Fibroblast of lung (primary cell): ENCODE data around the gene SYNJ2. TPM values are rescaled to one million over a fixed set of nuclear protein-coding genes. Genes with fewer than 3 reads are reported as not detected.

Experiments
- DNase-seq, 2 donors: peaks; one replicate each; pipeline versions ENCODE4 v3.0.0 to v3.0.0-alpha.2; 2010; ENCODE audit warnings: low read depth in 2 of 2
- H2AFZ ChIP-seq: 2 replicates; pipeline ENCODE4 v1.5.1; 2012; ENCODE audit warnings: low read length, control low read depth, inconsistent platforms
- H3K27ac ChIP-seq: 2 replicates; pipeline ENCODE4 v1.5.1; 2011; ENCODE audit warnings: low read length, control low read depth; ENCODE audit not compliant: insufficient read depth
- H3K27me3 ChIP-seq: 2 replicates; pipeline ENCODE4 v1.5.1; 2011; ENCODE audit warnings: mild to moderate bottlenecking, low read length; ENCODE audit not compliant: control insufficient read depth, insufficient read depth
- H3K36me3 ChIP-seq: 2 replicates; pipeline ENCODE4 v1.5.1; 2011; ENCODE audit warnings: low read length; ENCODE audit not compliant: control insufficient read depth, insufficient read depth
- H3K4me1 ChIP-seq: 2 replicates; pipeline ENCODE4 v1.5.1; 2011; ENCODE audit warnings: low read length; ENCODE audit not compliant: control insufficient read depth, insufficient read depth; ENCODE audit errors: extremely low read depth
- H3K4me2 ChIP-seq: 2 replicates; pipeline ENCODE4 v1.5.1; 2011; ENCODE audit warnings: low read length, control low read depth; ENCODE audit not compliant: insufficient read depth; ENCODE audit errors: extremely low read depth
- H3K4me3 ChIP-seq, 4 experiments: fragments of 200-600 bp in 1 of 4; sonication (generic) in 1 of 4; replicated peaks in 1 of 4; 2 replicates each; pipeline ENCODE4 v1.5.1; 2011 to 2016; ENCODE audit warnings: low read length in 4 of 4, low read depth in 3 of 4, mild to moderate bottlenecking in 3 of 4, control low read depth in 2 of 4, inconsistent platforms in 1 of 4, mixed read lengths in 1 of 4; ENCODE audit not compliant: insufficient read depth in 1 of 4; ENCODE audit errors: control extremely low read depth in 1 of 4
- H3K79me2 ChIP-seq: 2 replicates; pipeline ENCODE4 v1.5.1; 2012; ENCODE audit warnings: mild to moderate bottlenecking, low read length, inconsistent platforms; ENCODE audit not compliant: control insufficient read depth, insufficient read depth
- H3K9ac ChIP-seq: 2 replicates; pipeline ENCODE4 v1.5.1; 2011; ENCODE audit warnings: mild to moderate bottlenecking, low read length, control low read depth; ENCODE audit not compliant: insufficient read depth
- H3K9me3 ChIP-seq: 2 replicates; pipeline ENCODE4 v1.5.1; 2012; ENCODE audit warnings: low read depth, low read length; ENCODE audit not compliant: control insufficient read depth, insufficient read depth
- H4K20me1 ChIP-seq: 2 replicates; pipeline ENCODE4 v1.5.1; 2011; ENCODE audit warnings: low read length; ENCODE audit not compliant: control insufficient read depth, insufficient read depth; ENCODE audit errors: extremely low read depth
- CTCF ChIP-seq, 2 donors: IDR thresholded peaks in 1 of 2; conservative IDR thresholded peaks in 1 of 2; 1 replicate in 1 of 2; 2 replicates in 1 of 2; pipeline ENCODE4 v1.5.1; 2011 to 2012; ENCODE audit warnings: low read length in 2 of 2, control low read depth in 1 of 2, inconsistent platforms in 1 of 2, low read depth in 1 of 2, mild to moderate bottlenecking in 1 of 2
- EZH2 ChIP-seq: IDR thresholded peaks from 2 replicates; pipeline ENCODE4 v1.5.1; 2012; ENCODE audit warnings: low read length, control low read depth, mild to moderate bottlenecking; ENCODE audit errors: missing control alignments
- polyA plus RNA-seq, 2 donors: library from polyadenylated mRNA; depleted of rRNA in 1 of 2; stranded (reverse) in 1 of 2; unstranded in 1 of 2; fragments of >200 nt; gene quantifications; 2 replicates each; pipeline ENCODE4 v1.2.1, GENCODE V29; 2011 to 2012; ENCODE audit warnings: missing spikeins in 1 of 2
- total RNA-seq: library from RNA; depleted of rRNA; stranded (reverse); fragments of >200 nt; gene quantifications from 2 replicates; pipeline ENCODE4 v1.2.1, GENCODE V29; 2014

The SYNJ2 gene
- total and polyA plus RNA-seq, 2 donors (not counting 1 experiment from before 2014, with no cell fraction given): 23.5 to 57.3 TPM

- H3K4me2 ChIP-seq: no peak overlapping the region
- H3K9ac ChIP-seq: no peak overlapping the region
- H3K4me3 ChIP-seq: no peak overlapping the region
- H3K9me3 ChIP-seq: no peaks in the 10 kb centered on the region
- H3K27ac ChIP-seq: no peak overlapping the region
- no peaks in the 10 kb centered on the region for H3K27me3 ChIP-seq
- no peaks in the 10 kb centered on the region for H4K20me1 ChIP-seq
- H3K79me2 ChIP-seq: no peaks in the 10 kb centered on the region
- TF ChIP-seq EZH2: no peak
- no peak for TF ChIP-seq CTCF (conservative IDR thresholded peaks at IDR 0.05 in 1 of 2, IDR thresholded peaks at IDR 0.05 in 1 of 2; ENCODE audit: low read depth in 1 of 2, low read length in 2 of 2)
- H3K4me1 ChIP-seq: no peaks in the 10 kb centered on the region
- H3K36me3 ChIP-seq: peaks cover 23% of the 10 kb centered on the region
- no peak for DNase-seq
- no peak overlapping the region for H2AFZ ChIP-seq
Measured at GRCh38 chr6:157942351-157942750, 39.3 kb upstream of the SYNJ2 start.

- H3K79me2 ChIP-seq: no peaks in the 10 kb centered on the region
- H3K27ac ChIP-seq: no peak overlapping the region
- no peaks in the 10 kb centered on the region for H3K27me3 ChIP-seq
- TF ChIP-seq CTCF (conservative IDR thresholded peaks at IDR 0.05 in 1 of 2, IDR thresholded peaks at IDR 0.05 in 1 of 2; ENCODE audit: low read depth in 1 of 2, low read length in 2 of 2): no peak
- no peak for TF ChIP-seq EZH2
- no peak overlapping the region for H3K9ac ChIP-seq
- H3K36me3 ChIP-seq: peaks cover 19% of the 10 kb centered on the region
- H4K20me1 ChIP-seq: no peaks in the 10 kb centered on the region
- DNase-seq: no peak
- H3K4me2 ChIP-seq: no peak overlapping the region
- no peak overlapping the region for H3K4me3 ChIP-seq
- H3K9me3 ChIP-seq: no peaks in the 10 kb centered on the region
- no peaks in the 10 kb centered on the region for H3K4me1 ChIP-seq
- H2AFZ ChIP-seq: no peak overlapping the region
Measured at GRCh38 chr6:157943249-157943963, 38.3 kb upstream of the SYNJ2 start.

GRCh38 chr6:157943964-157944283, 37.7 kb upstream of the SYNJ2 start:
- Histone ChIP-seq H2AFZ (no peak overlapping the region), H3K36me3 (peaks cover 19% of the 10 kb centered on the region), H3K9me3 (no peaks in the 10 kb centered on the region), H3K4me2 (no peak overlapping the region), H3K27ac (no peak overlapping the region), H3K27me3 (no peaks in the 10 kb centered on the region), H4K20me1 (no peaks in the 10 kb centered on the region), H3K79me2 (no peaks in the 10 kb centered on the region), H3K9ac (no peak overlapping the region), H3K4me3 (no peak overlapping the region), H3K4me1 (no peaks in the 10 kb centered on the region)
- no peak for DNase-seq
- no peak for TF ChIP-seq CTCF (conservative IDR thresholded peaks at IDR 0.05 in 1 of 2, IDR thresholded peaks at IDR 0.05 in 1 of 2; ENCODE audit: low read depth in 1 of 2, low read length in 2 of 2)
- no peak for TF ChIP-seq EZH2
